HG03575 (cell line): ENCODE data around the gene WWC1.
"Not testable (repeated sequence)": the region's sequence is repeated elsewhere in the genome, so short reads cannot be mapped to it uniquely, and the experiment has no call there.

ENCODE experiments used
- ATAC-seq: cut with Tn5 transposase; IDR thresholded peaks from one replicate; pipeline ENCODE4 v1.9.1; 2021; ENCODE audit not compliant: unreplicated experiment, insufficient number of reproducible peaks, low FRiP score; ENCODE audit errors: extremely low read depth

Gene WWC1

DNA sequence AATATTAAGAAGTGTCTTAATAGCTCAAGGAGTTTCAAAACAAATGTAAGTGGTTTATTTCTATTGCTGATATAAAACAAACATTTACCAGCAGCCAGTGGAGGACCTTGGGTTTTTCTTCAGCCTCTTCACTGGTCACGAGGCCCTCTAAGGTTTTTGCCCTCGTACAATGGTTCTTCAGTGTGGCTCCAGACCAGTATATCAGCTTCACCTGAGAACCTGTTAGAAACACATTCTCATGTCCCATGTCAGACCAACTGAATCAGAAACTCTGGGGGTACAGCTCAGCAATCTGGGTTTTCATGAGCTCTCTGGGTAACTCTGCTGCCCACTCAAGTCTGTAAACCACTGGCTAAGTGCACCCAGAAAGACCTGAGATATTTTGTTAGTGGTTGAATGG lies 12.9 kb downstream of the WWC1 start:
- ATAC-seq, result no peak

DNA sequence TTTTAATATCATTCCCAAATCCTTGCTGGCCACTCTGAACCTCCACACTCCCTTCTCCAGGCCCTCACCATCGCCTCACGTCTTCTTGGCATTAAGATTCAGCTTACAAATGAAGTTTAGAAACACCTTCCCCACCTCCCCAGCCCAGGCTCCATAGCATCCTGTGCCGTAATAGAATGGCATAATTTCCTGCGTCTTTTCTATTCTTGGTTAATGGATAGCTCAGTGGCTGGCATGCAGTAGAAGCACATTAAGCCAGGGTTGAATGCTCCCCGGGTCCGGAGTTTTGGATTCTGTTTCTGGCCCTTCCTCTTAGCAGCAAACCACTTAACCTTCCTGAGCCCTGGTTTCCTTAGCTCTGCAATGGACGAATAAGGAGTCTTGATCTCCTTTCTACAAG lies 13.8 kb downstream of the WWC1 start:
- ATAC-seq, result no peak

DNA sequence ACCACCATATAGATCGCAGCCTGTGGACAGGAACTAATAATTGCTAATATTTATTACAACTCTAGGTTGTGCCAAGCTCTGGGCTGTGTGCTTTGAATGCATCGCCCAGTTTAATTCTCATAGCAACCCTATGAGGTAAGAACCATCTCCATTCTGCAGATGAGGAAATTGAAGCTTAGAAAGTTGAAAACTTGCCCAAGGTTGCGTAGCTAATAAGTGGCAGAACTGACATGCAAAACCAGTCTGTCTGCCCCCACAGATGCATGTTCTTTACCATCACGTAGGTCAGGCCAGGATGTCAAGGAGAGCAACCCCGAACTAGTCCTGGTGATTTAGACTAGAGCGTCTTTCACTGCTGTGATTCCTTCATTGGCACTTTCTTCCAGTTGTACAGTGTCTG lies 15.6 kb downstream of the WWC1 start:
- no peak for ATAC-seq

DNA sequence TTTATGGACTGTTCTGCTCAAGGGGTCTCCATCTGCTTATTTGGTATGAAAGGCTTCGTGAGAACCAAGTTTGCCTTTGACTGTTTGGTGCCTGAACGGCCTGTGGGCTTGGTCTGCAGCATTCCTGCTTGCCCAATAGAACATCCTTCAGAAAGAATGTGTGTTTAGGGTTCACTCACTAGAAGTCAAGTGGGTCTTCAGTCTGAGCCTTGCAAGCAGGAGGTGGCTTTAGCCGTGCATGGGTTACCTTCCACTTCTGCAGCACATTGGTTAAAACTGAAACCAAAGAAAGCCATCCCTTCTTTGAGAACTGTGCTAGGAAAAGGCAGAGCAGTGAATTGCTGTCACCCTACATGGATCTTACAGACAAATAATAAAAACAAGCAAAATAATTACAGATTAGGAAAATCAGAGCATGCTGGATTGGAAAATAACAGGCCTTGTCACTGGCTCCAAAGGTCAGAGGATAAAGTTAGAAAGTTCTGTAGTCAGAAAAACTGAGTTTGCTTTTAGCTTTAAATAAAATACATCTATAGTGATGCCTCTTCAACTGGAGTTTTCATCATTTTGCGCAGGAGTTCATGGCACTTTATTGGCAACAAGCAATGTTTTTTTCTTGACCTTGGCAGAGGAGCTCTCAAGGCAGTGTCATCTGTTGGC lies 16.6 kb downstream of the WWC1 start:
- ATAC-seq, result no peak

DNA sequence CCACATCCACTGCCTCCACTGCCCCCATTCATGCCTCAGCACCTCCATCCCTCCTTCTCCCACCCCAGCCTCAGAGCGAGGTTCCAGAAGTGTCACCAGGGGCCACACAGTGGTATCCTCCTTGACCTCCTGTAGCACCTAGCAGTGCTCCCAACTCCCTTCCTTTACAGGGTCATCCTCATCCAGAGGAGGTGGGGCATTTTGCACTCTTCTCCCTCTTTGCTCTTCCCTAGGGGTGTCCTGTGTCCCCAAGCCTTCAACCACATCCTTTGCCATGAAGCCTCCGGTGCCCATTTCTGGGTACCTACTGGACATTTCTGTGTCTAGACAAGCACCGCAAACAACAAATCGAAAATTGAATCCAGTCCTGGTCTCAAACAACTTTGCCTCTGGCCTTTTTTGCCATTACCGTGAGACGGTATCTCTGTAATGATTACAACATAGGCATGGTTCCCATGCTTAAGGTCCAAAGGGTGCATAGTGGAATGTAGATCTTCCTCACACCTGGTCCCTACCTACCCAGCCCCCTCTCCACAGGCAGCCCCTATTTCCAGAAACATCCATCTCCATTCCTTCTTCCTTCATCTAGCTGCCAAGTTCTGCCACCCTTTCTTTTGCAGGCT lies 17.6 kb downstream of the WWC1 start:
- ATAC-seq, result no peak

DNA sequence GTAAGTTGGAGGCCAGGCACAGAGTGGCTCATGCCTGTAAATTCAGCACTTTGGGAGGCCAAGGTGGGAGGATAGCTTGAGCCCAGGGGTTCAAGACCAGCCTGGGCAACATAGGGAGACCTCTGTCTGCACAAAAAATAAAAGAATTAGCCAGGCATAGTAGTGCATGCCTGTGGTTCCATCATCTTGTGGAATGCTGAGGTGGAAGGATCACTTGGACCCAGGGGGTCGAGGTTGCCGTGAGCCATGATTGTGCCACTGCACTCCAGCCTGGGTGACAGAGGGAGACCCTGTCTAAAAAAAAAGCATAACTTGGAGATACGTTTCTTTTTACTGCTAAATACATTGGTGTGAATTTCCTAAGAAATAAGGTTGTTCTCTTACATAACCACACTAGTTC lies 19.1 kb downstream of the WWC1 start:
- ATAC-seq, result not testable (repeated sequence)

DNA sequence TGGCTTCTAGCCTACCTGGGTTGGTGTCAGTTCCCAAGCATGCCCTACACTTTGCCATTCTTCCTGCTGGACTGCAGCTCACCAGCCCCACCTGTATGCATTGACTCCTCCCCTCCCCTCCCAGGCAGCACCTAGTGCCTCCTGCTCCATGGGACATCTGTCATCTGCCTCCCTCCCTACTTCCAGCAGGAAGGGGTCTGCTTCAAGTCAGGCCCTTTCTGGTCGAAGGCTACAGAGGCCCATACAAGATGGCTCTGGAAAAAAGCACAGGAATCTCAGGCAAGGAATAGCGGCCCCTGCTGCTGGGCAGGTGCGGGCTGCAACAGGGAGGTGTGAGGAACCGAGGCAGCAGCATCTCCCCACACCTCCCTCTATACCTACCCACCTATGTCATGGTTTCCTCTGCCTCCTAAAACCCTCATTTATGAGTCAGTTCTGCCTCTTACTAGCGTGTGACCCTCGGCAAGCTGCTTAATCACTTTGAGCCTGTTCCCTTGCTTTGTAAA lies 19.7 kb downstream of the WWC1 start:
- no peak for ATAC-seq

DNA sequence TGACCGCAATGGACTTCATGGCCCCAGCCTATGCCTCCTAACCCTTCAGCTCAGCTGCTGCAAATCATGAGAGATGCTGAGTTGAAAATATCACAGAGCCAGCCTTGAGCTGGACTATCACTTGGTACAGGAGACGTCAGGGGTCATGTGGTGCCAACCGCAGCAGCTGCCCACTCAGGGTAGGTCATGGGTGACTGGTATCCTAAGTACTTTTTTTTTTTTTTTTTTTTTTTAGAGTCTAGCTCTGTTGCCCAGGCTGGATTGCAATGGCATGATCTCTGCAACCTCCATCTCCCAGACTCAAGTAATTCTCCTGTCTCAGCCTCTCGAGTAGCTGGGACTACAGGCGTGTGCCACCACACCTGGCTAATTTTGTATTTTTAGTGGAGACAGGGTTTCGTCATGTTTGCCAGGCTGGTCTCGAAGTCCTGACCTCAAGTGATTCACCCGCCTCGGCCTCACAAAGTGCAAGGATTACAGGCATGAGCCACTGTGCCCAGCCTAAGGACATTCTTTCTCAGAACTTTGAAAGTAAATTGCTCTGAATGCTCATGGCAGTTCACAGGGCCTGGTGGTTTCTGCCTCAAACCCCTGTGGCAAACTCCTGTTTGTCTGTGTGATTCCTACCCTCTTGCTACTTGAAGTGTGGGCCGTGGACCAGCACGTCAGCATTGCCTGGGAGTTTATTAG lies 21.3 kb downstream of the WWC1 start:
- ATAC-seq, result no peak

DNA sequence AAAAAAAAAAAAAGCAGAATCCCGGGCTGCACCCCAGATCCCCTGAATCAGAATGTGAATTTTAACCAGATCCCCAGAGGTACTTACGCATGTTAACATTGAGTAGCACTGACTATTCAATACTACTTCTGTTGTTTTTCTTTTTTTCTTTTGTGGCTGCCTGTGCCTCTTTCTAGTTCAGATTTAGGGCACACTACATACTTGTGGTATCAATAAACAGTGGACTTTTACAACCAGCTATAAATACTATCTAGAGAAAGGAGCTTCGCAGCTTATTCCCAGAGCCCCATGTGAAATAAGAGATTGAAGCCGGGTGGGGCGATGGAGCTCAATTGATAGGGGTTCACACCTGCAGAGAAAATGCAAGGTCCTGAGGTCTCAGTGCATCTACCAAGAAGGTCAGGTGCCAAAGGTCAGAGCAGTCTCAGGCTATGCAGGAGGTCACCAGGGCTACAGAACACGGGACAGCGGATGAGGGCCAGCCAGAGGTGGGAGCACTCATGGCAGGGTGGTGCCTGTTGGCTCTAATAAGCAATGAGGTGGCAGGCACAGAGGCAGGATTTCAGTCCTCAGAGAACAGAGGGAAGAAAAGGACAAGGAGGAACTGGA lies 22.3 kb downstream of the WWC1 start:
- ATAC-seq, result no peak

DNA sequence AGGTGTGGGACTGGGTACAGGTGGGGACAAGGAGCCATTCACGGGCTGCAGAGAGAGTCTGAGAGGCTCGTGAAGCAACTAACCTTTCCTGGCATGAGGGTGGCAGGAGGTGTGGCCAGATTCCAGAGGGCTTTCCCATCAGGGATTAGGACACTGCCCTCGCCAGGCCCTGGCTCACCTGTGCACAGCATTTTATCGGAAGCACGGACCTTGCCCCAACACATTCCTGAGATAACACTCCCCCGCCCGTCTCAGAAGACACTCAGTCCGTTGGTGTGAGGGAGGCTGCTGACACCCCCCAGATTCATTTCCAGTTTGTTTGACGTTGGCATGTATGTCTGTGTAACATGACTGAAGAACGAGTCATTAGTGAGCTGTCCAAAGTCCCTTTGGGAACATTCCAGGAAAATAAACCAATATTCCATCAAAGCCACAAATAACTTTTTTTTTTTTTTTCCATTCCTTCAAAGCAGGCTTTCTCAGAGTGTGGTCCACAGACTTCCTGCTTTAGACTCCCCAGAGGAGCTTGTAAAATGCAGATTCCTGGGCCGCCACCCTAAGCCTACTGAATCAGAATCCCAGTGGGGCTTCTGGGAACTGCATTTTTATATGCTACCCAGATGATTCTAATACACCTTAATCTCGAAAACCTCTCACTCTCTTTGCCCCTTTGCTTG lies 23.4 kb downstream of the WWC1 start:
- ATAC-seq, result no peak

DNA sequence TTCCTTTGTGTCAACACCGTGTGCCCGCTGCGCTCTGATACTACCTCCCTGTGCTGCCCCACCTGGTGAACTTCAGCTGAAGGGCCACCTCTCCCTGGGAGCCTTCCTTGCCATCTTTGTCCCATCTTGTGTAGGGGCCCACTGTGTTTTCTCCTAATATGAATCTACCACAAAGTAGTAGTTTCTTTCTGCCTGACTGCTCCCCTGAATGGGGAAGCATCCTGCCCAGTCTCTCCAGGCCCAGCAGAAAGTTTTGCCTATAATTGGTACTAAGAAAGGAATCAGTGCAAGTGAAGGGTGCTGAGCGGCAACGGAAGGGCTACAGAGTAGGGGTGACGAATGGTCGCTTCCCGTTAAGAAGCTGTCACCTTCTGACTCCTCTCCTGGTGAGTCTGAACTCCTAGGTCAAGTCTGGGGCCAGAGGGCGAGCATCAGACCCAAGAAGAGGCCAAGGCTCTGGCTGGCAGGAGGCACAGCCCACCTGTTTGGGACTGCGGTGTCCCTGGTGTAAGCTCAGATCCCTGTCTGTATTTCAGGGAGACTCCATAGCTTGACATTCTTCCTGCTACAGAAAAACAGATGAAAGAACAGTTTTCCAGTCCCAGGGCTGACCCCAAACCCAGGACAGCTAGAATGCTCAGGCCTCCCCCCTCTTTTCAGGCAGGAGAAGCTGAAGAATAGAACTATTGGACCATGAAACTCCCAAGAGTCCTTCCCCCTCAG lies 24.1 kb downstream of the WWC1 start:
- ATAC-seq, result no peak

DNA sequence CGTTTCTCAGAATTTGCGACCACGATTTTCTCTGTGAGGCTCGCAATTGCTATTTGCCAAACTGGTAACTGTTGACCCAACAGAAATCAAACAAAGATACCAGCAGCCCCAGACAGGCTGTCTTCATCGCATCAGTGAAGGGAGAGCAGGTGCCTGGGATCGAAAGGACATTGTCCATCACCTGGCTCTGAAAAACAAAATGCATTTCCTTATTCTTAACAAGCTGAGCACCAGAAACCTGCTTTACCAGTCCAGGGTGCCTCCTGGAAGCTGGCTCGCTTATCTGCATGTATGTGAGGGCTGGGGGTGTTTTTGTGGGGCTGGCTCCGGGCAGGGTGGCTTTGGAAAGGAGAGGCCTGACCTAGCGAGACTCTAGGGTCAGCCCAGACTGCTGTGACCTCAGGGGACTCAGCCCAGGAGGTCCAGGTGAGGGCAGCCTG lies 24.7 kb downstream of the WWC1 start:
- no peak for ATAC-seq

DNA sequence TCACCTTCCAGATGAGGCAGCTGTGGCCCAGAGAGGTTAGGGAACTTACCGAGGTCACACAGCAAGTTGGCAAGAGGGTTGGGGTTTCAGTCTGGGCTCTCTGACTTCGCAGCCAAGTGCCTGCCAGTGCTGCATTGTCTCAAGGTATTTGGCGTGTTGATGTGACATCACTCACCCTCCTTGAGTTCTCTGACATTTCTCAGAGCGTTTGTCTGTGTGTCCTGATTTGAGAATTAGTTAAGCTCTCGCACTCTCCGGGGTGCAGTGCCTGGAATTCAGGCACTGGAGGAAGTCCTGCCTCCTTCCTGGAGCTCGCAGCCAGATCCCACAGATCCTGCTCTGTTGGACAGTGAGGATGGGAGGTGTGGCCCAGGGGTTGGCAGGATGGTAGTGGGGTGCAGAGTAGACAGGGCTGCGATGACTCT lies 25.7 kb downstream of the WWC1 start:
- ATAC-seq, result no peak

DNA sequence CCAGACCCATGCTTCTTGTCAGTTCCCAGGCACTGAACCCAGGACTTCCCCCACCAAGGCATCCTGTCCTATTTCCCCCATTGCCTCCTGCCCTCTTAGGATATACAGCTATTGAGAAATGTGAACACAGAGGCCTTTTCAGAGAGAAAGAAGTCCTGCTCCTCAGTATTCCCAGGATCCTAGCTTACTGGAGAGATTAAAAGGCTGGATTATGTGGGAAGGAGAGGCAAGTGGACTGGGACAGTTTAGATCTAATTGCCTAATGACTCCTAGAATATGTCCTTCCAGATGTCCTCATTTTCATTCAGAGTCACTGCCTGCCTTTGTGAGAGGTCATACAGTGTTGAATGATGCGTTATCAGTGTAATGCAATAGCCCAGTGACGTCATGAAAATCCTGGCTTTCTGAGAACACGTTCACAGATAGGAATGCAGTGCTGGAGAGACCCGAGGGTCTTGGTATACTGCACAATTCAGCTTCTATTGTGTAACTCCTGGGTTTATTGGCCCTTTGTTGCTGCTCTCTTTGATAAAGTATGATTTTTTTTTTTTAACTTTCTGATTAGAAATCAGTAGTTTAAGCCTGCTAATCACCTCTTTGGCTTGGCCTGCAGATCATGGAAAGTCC lies 26.2 kb downstream of the WWC1 start:
- no peak for ATAC-seq

DNA sequence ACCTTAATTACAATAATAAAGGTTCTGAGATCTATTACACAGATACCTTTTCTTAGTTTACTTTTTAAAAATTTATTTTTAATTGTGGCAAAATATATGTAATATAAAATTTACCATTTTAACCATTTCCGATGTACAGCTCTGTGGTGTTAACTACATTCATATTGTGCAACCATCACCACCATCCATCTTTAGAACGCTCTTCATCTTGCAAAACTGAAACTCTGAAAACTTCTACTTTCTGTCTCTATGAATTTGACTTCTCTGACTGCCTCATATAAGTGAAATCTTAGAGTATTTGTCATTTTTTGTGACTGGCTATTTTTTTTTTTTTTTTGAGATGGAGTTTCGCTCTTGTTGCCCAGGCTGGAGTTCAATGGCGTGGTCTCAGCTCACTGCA lies 26.8 kb downstream of the WWC1 start:
- no peak for ATAC-seq

DNA sequence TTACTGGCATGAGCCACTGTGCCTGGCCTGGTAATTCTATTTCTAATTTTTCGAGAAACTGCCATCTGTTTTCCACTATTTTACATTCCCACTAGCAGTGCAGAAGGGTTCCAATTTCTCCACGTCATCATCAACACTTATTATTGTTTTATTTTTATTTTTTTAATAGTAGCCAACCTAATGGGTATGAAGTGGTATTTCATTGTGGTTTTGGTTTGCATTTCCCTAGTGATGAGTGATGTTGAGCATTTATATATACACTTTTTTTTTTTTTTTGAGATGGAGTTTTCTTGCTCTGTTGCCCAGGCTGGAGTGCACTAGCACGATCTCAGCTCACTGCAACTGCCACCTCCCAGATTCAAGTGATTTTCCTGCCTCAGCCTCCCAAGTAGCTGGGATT lies 28.3 kb downstream of the WWC1 start:
- ATAC-seq, result no peak

DNA sequence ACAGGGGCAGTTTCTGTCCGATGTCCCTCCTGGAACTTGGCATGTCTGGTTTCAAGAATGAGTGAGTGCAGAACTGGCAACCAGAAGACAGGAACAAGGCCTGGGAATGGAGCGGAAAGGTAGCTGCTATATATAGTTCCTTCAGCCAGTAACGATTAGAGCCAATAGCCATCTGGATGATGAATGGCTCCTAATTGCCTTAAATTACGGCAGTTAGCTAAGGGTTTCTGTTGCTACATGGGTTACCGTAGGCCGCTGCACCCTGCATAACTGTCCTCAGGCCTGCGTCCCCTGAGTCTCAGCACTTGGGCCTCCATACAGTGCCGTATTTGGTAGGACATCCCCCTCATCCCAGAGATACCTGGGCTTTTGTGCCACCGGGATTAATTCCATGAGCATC lies 29.4 kb downstream of the WWC1 start:
- ATAC-seq, result no peak

DNA sequence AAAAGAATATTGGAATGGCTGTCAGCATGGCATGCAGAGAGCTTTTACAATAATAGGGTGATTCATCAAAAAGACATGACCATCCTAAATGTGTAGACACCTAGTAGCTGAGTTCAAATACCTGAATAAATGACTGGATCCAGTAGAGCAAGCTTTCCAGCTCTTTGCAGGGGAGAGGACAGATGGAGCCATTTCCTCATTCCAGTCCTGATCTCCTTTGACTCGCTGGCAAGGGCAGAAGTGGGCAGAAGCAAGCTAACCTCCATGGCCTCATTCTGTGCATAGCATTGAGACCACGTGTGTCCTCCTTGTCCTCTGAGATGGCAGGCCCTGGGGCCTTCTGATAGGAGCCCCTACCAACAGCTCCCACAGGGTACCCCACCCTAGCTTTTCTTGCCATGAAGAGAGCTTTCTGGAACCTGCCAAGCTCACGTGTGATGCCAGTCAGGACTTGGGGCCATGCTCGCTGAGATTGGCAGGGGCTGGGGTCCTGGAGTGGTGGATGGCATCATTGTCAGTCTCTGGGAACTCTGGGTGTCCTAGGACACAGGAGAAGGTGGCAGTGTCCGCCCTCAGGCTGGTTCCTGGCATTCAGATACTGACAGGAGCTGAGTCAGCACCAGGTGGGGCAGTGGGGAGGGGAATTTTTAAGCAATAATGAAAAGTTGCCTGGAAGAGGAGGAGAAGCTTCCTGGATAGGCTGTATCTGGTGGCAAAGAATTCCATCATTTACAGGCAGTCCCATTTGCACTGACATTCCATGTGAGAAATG lies 33.6 kb downstream of the WWC1 start:
- no peak for ATAC-seq
